ENCODE results near the gene SPTSSA. TPM values are rescaled to one million over a fixed set of nuclear protein-coding genes. Genes with fewer than 3 reads are reported as not detected.

SPTSSA gene
- polyA plus RNA-seq, 1 of the 3 experiments (the other 2 are of a cell fraction), result 39.5 TPM

- ChIA-PET POLR2A (no interaction called here), CTCF (no interaction called here)
- DNase-seq, result no peak
- TF ChIP-seq POLR2AphosphoS5 (IDR thresholded peaks at IDR 0.05; ENCODE audit: low read depth, low read length) (no peak), GATA2 (CRISPR knock-in tag; IDR thresholded peaks at IDR 0.05) (no peak)
- Histone ChIP-seq H3K9ac (no peak overlapping the region), H2AFZ (ENCODE audit: low read depth) (no peak overlapping the region), H3K27ac (ENCODE audit: low read depth in 2 of 2, low read length in 1 of 2) (no peak overlapping the region), H3K9me3 (no peaks in the 10 kb centered on the region), H3K4me2 (no peak overlapping the region), H3K79me2 (ENCODE audit: insufficient read depth) (no peaks in the 10 kb centered on the region), H3K27me3 (ENCODE audit: insufficient read depth) (no peaks in the 10 kb centered on the region), H3F3A (replicated peaks; ENCODE audit: insufficient read depth) (no peaks in the 10 kb centered on the region), H3K4me1 (ENCODE audit: control insufficient read depth in 1 of 2, insufficient read depth in 2 of 2, low read depth in 1 of 2, low read length in 1 of 2) (peaks cover 0 to 4% of the 10 kb centered on the region in 2 experiments; a peak in 1 of 4 replicates), H3K36me3 (replicated peaks in 1 of 2; ENCODE audit: control insufficient read depth in 1 of 2, insufficient read depth in 2 of 2, low read length in 1 of 2) (no peaks in the 10 kb centered on the region), H3K4me3 (ENCODE audit: low read depth in 2 of 2, low read length in 1 of 2) (no peak overlapping the region), H4K20me1 (ENCODE audit: insufficient read depth) (no peaks in the 10 kb centered on the region), H3K9me2 (no peaks in the 10 kb centered on the region)
- WGBS (ENCODE audit: low lambda C conversion rate), result 62% methylated on average over 4 of the region's 4 CpGs
Measured at GRCh38 chr14:34387974-34388516, 74.0 kb downstream of the SPTSSA start.

- CTCF ChIA-PET, result interaction anchor here (0.6 kb wide), 1 partner anchor 22 kb away, joined by 3 read pairs; no protein-coding TSS in a partner anchor
- no peaks in the 10 kb centered on the region for H3K9me3 ChIP-seq
Measured at GRCh38 chr14:34386865-34387485, 75.1 kb downstream of the SPTSSA start.

More at GRCh38 chr14:34386865-34387485, 75.1 kb downstream of the SPTSSA start:
- Histone ChIP-seq H3K4me2 (no peak overlapping the region), H3K27me3 (ENCODE audit: insufficient read depth) (no peaks in the 10 kb centered on the region), H3K9ac (no peak overlapping the region), H3K4me1 (ENCODE audit: control insufficient read depth in 1 of 2, insufficient read depth in 2 of 2, low read depth in 1 of 2, low read length in 1 of 2) (peaks cover 0 to 4% of the 10 kb centered on the region in 2 experiments; a peak in 1 of 4 replicates), H2AFZ (ENCODE audit: low read depth) (no peak overlapping the region), H3K79me2 (ENCODE audit: insufficient read depth) (no peaks in the 10 kb centered on the region), H4K20me1 (ENCODE audit: insufficient read depth) (no peaks in the 10 kb centered on the region), H3K36me3 (replicated peaks in 1 of 2; ENCODE audit: control insufficient read depth in 1 of 2, insufficient read depth in 2 of 2, low read length in 1 of 2) (no peaks in the 10 kb centered on the region), H3K4me3 (ENCODE audit: low read depth in 2 of 2, low read length in 1 of 2) (no peak overlapping the region), H3F3A (replicated peaks; ENCODE audit: insufficient read depth) (no peaks in the 10 kb centered on the region), H3K9me2 (no peaks in the 10 kb centered on the region), H3K27ac (ENCODE audit: low read depth in 2 of 2, low read length in 1 of 2) (no peak overlapping the region)
- DNase-seq, result no peak
- POLR2A ChIA-PET, result interaction anchor here (0.6 kb wide), 1 partner anchor 149 kb away, joined by 3 read pairs; no protein-coding TSS in a partner anchor
- no peak for TF ChIP-seq NRF1 (IDR thresholded peaks at IDR 0.05; ENCODE audit: low read depth, low read length)
- TF ChIP-seq POLR2AphosphoS5 (IDR thresholded peaks at IDR 0.05; ENCODE audit: low read depth, low read length), result no peak
- no peak for TF ChIP-seq RXRA (IDR thresholded peaks at IDR 0.05; ENCODE audit: borderline replicate concordance, low read depth)
- TF ChIP-seq ZBTB33 (IDR thresholded peaks at IDR 0.05; ENCODE audit: borderline replicate concordance, low read depth), result no peak
- TF ChIP-seq USF1 (IDR thresholded peaks at IDR 0.05; ENCODE audit: borderline replicate concordance, low read depth), result no peak
- no peak for TF ChIP-seq RAD21 (IDR thresholded peaks at IDR 0.05; ENCODE audit: low read length)
- no peak for TF ChIP-seq TCF12 (IDR thresholded peaks at IDR 0.05)
- TF ChIP-seq ELF1 (IDR thresholded peaks at IDR 0.05), result no peak
- TF ChIP-seq RFX5 (IDR thresholded peaks at IDR 0.05; ENCODE audit: low read length), result no peak
- no peak for TF ChIP-seq NFIC (IDR thresholded peaks at IDR 0.05; ENCODE audit: borderline replicate concordance)
- TF ChIP-seq TEAD4 (IDR thresholded peaks at IDR 0.05; ENCODE audit: borderline replicate concordance, insufficient read depth), result no peak
- no peak for TF ChIP-seq IRF3 (IDR thresholded peaks at IDR 0.05; ENCODE audit: low read depth, low read length)
- TF ChIP-seq MEF2A (IDR thresholded peaks at IDR 0.05; ENCODE audit: borderline replicate concordance, low read depth), result no peak
- no peak for TF ChIP-seq EP300 (IDR thresholded peaks at IDR 0.05; ENCODE audit: borderline replicate concordance in 1 of 2, low read depth in 1 of 2, low read length in 1 of 2)
- no peak for TF ChIP-seq SMC3 (IDR thresholded peaks at IDR 0.05; ENCODE audit: low read depth, low read length)
- TF ChIP-seq REST (IDR thresholded peaks at IDR 0.05; ENCODE audit: low read depth, low read length), result no peak
- no peak for TF ChIP-seq USF2 (IDR thresholded peaks at IDR 0.05; ENCODE audit: borderline replicate concordance, low read depth, low read length)
- WGBS (ENCODE audit: low lambda C conversion rate), result 67% methylated on average over 5 of the region's 5 CpGs

Measured in SK-N-SH (cell line).